ENCODE data around the gene NOTCH2.
A peak's percentile ranks its signal among the peaks of the same experiment; 100 is the strongest.
"Not testable (repeated sequence)": the region's sequence is repeated elsewhere in the genome, so short reads cannot be mapped to it uniquely, and the experiment has no call there.

The NOTCH2 gene

GRCh38 chr1:120048208-120048607 is 21.3 kb downstream of the NOTCH2 start:
- DNase-seq, result peak; percentile 0

- not testable (repeated sequence) for DNase-seq
Measured at GRCh38 chr1:120041771-120042170, 27.7 kb downstream of the NOTCH2 start.

- not testable (repeated sequence) for DNase-seq
Measured at GRCh38 chr1:120032253-120032652, 37.2 kb downstream of the NOTCH2 start.

- DNase-seq, result not testable (repeated sequence)
Measured at GRCh38 chr1:120023791-120024190, 45.7 kb downstream of the NOTCH2 start.

GRCh38 chr1:120014978-120015377 is 54.5 kb downstream of the NOTCH2 start:
- not testable (repeated sequence) for DNase-seq

GRCh38 chr1:120008320-120008719 is 61.1 kb downstream of the NOTCH2 start:
- not testable (repeated sequence) for DNase-seq

- not testable (repeated sequence) for DNase-seq
Measured at GRCh38 chr1:120007850-120008249, 61.6 kb downstream of the NOTCH2 start.

GRCh38 chr1:120001035-120001434 is 68.4 kb downstream of the NOTCH2 start:
- DNase-seq, result not testable (repeated sequence)

- not testable (repeated sequence) for DNase-seq
Measured at GRCh38 chr1:119996731-119997312, 72.6 kb downstream of the NOTCH2 start.

GRCh38 chr1:119995975-119996374 is 73.5 kb downstream of the NOTCH2 start:
- not testable (repeated sequence) for DNase-seq

GRCh38 chr1:119988306-119989062 is 81.0 kb downstream of the NOTCH2 start:
- no peak for DNase-seq

GRCh38 chr1:119987686-119988085 is 81.8 kb downstream of the NOTCH2 start:
- no peak for DNase-seq

- DNase-seq, result no peak
Measured at GRCh38 chr1:119987112-119987511, 82.3 kb downstream of the NOTCH2 start.

- DNase-seq, result no peak
Measured at GRCh38 chr1:119986007-119986497, 83.4 kb downstream of the NOTCH2 start.

- no peak for DNase-seq
Measured at GRCh38 chr1:119984771-119985170, 84.7 kb downstream of the NOTCH2 start.

GRCh38 chr1:119981986-119982815 is 87.3 kb downstream of the NOTCH2 start:
- peak; percentile 80 for DNase-seq

GRCh38 chr1:119981496-119981895 is 88.0 kb downstream of the NOTCH2 start:
- peak; percentile 94 for DNase-seq

- no peak for DNase-seq
Measured at GRCh38 chr1:119978018-119978505, 91.4 kb downstream of the NOTCH2 start.

- DNase-seq, result not testable (repeated sequence)
Measured at GRCh38 chr1:119977113-119977736, 92.2 kb downstream of the NOTCH2 start.

GRCh38 chr1:119975582-119976254 is 93.7 kb downstream of the NOTCH2 start:
- peak; percentile 24 for DNase-seq

GRCh38 chr1:119975006-119975405 is 94.5 kb downstream of the NOTCH2 start:
- DNase-seq, result no peak

- no peak for DNase-seq
Measured at GRCh38 chr1:119974013-119974412, 95.4 kb downstream of the NOTCH2 start.
